OCI-LY7 (cell line): ENCODE measurements around the gene ASCC2. TPM values are rescaled to one million over a fixed set of nuclear protein-coding genes. Genes with fewer than 3 reads are reported as not detected.
A peak's percentile ranks its signal among the peaks of the same experiment; 100 is the strongest.

Experiments
- BruUV-seq: library from RNA; stranded (reverse); fragments of 400-500 nt; replicated peaks from 2 replicates; lab custom pipeline; 2021; lab: Mats Ljungman, UMichigan
- CTCF ChIA-PET: fragments of 300-600 bp; sonication (Branson Sonifier 250); formaldehyde crosslinking; loops from one replicate; lab custom pipeline; 2022; ENCODE audit warnings: antibody characterized with exemption; ENCODE audit not compliant: unreplicated experiment; lab: Charles Lee
- POLR2A ChIA-PET: fragments of 300-600 bp; sonication (Branson Sonifier 250); formaldehyde crosslinking; loops from one replicate; lab custom pipeline; 2022; ENCODE audit warnings: antibody characterized with exemption; lab: Charles Lee
- DNase-seq: peaks from one replicate; pipeline ENCODE4 v3.0.0-alpha.2; 2015; ENCODE audit warnings: low spot score
- H2AFZ ChIP-seq: fragments of 200-600 bp; sonication (generic), shearing (Covaris generic); 2 replicates; pipeline ENCODE4 v1.6.1; 2014; ENCODE audit warnings: mild to moderate bottlenecking, antibody characterized with exemption, low read length, moderate library complexity
- H3K27ac ChIP-seq: fragments of 200-600 bp; sonication (generic); 2 replicates; pipeline ENCODE4 v1.5.1; 2014; ENCODE audit warnings: mixed run types, low read depth, mild to moderate bottlenecking, moderate library complexity, low read length, inconsistent platforms; ENCODE audit not compliant: poor library complexity, severe bottlenecking
- H3K36me3 ChIP-seq: fragments of 200-600 bp; sonication (generic); 2 replicates; pipeline ENCODE4 v1.6.1; 2014; ENCODE audit warnings: mild to moderate bottlenecking, antibody characterized with exemption, low read length, moderate library complexity, mixed read lengths; ENCODE audit not compliant: insufficient read depth
- H3K4me1 ChIP-seq: fragments of 200-600 bp; sonication (generic); 2 replicates; pipeline ENCODE4 v1.5.1; 2014; ENCODE audit warnings: mild to moderate bottlenecking, low read length; ENCODE audit not compliant: insufficient read depth, poor library complexity, severe bottlenecking
- H3K4me2 ChIP-seq: fragments of 200-600 bp; sonication (generic); 2 replicates; pipeline ENCODE4 v1.6.1; 2014; ENCODE audit warnings: mild to moderate bottlenecking, low read length
- H3K4me3 ChIP-seq: fragments of 200-600 bp; sonication (generic); 2 replicates; pipeline ENCODE4 v1.5.1; 2014; ENCODE audit warnings: mild to moderate bottlenecking, low read depth, low read length; ENCODE audit not compliant: poor library complexity, severe bottlenecking
- H3K79me2 ChIP-seq: fragments of 200-600 bp; sonication (generic); 2 replicates; pipeline ENCODE4 v1.6.1; 2016; ENCODE audit warnings: low read depth, mild to moderate bottlenecking, low read length, moderate library complexity, mixed read lengths; ENCODE audit not compliant: insufficient read depth
- H3K9me2 ChIP-seq: fragments of 200-600 bp; sonication (generic); 2 replicates; pipeline ENCODE4 v1.6.1; 2016; ENCODE audit warnings: mild to moderate bottlenecking, low read length, mixed read lengths; ENCODE audit not compliant: insufficient read depth
- H3K9me3 ChIP-seq: fragments of 200-600 bp; sonication (generic); 2 replicates; pipeline ENCODE4 v1.6.1; 2014; ENCODE audit warnings: mild to moderate bottlenecking, mixed run types, low read length, mixed read lengths
- H4K20me1 ChIP-seq: fragments of 200-600 bp; sonication (generic); 2 replicates; pipeline ENCODE4 v1.6.1; 2014; ENCODE audit warnings: mild to moderate bottlenecking, antibody characterized with exemption, low read length, moderate library complexity, mixed read lengths; ENCODE audit not compliant: insufficient read depth
- EZH2phosphoT487 ChIP-seq: fragments of 200-600 bp; sonication (generic); IDR thresholded peaks from 2 replicates; pipeline ENCODE4 v1.6.1; 2018; ENCODE audit warnings: low read depth, borderline replicate concordance, mild to moderate bottlenecking, mixed run types, antibody characterized with exemption, low read length, moderate library complexity, mixed read lengths
- intact Hi-C: fragments of 100-400 bp; cut with micrococcal nuclease; formaldehyde crosslinking; loops from one replicate; pipeline ENCODE4 v1.10.0; 2022; ENCODE audit not compliant: unreplicated experiment
- total RNA-seq, 2 experiments: library from RNA; depleted of rRNA in 1 of 2; stranded (reverse); fragments of >200 nt in 1 of 2; shearing (Covaris generic) in 1 of 2; gene quantifications; 2 replicates each; pipeline ENCODE4 v1.2.3, GENCODE V29; 2014 to 2022
- TF ChIP-seq, protein P1 (sequence below): fragments of 200-600 bp; sonication (generic); conservative IDR thresholded peaks from 2 replicates; pipeline ENCODE4 v1.5.1; 2014; ENCODE audit warnings: mild to moderate bottlenecking, antibody characterized with exemption, low read length, moderate library complexity, mixed read lengths

Gene ASCC2
- total RNA-seq, 2 experiments from 2014 or later = 40.2 to 68.8 TPM

DNA sequence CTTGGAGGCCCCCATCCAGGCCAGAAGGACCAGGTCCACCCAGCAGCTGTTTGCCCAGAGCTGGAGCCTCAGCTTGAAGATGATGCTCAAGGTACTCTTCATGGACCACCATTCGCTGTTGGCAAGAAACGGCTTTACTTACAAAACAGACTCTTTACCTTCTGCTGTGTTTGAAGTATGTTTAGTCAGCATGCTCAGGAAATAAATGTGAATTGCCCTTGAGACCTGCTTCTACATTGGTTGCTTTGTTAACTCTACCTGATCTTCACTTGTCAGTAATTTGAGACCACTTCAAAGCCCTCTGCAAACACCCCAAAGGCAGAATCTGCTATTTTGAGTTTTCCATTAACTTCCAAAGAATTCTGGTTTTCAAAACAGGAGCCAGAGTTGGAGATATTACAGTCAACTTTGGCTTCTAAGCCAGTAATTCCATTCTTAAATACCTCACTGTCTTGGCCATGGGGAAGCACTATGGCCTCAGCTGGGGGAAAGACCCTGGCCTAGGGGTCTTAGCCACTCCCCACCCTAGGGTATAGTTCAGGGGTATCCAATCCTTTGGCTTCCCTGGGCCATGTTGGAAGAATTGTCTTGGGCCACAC is 68.3 kb downstream of the ASCC2 start:
- ChIA-PET POLR2A (no interaction called here), CTCF (no interaction called here)
- Histone ChIP-seq H3K9me2 (no peaks in the 10 kb centered on the region), H2AFZ (no peak overlapping the region), H3K4me2 (no peak overlapping the region), H4K20me1 (no peaks in the 10 kb centered on the region), H3K79me2 (peaks cover 23% of the 10 kb centered on the region), H3K4me3 (no peak overlapping the region), H3K4me1 (peaks cover 17% of the 10 kb centered on the region), H3K27ac (no peak overlapping the region), H3K9me3 (no peaks in the 10 kb centered on the region), H3K36me3 (peaks cover 30% of the 10 kb centered on the region)
- TF ChIP-seq, protein P1, sequence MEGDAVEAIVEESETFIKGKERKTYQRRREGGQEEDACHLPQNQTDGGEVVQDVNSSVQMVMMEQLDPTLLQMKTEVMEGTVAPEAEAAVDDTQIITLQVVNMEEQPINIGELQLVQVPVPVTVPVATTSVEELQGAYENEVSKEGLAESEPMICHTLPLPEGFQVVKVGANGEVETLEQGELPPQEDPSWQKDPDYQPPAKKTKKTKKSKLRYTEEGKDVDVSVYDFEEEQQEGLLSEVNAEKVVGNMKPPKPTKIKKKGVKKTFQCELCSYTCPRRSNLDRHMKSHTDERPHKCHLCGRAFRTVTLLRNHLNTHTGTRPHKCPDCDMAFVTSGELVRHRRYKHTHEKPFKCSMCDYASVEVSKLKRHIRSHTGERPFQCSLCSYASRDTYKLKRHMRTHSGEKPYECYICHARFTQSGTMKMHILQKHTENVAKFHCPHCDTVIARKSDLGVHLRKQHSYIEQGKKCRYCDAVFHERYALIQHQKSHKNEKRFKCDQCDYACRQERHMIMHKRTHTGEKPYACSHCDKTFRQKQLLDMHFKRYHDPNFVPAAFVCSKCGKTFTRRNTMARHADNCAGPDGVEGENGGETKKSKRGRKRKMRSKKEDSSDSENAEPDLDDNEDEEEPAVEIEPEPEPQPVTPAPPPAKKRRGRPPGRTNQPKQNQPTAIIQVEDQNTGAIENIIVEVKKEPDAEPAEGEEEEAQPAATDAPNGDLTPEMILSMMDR = no peak
- no peak for TF ChIP-seq EZH2phosphoT487
- intact Hi-C loops = loop anchor here (5.0 to 10.0 kb wide), 4 partner anchors 67 to 885 kb away; partner anchors contain the start of genes ASCC2, MTMR3 and ZNRF3
- BruUV-seq = no TSS peak
- DNase-seq = no peak

DNA sequence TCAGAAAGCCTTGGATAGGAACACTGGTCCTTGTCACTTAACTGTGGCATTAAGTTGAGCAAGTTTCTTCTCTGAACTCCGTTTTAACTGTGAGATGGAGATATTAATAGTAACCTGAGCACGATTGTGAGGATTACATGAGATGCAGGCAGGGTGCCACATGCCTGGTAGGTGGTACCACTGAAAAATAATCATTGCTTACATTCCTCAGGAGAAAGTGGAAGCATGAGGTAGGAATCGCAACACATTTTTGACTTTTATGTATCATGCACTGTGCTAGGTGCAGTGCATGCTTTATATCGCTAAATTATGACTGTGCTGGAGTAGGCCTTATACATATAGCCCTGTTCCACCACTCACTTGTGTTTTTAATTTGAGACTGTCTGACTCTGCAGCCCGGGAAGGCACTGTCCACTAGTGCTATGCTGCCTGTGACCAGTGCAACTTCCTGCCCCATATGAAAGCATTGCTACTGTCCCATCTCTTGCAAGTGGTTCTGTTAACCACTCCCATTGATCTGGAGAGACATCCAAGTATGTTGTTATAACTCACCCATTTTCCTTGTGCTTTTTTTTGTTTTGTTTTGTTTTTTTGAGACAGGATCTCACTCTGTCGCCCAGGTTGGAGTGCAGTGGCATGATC is 69.9 kb downstream of the ASCC2 start:
- ChIA-PET CTCF (no interaction called here), POLR2A (interaction anchor here (0.6 kb wide), 1 partner anchor 375 kb away, joined by 3 read pairs; no protein-coding TSS in a partner anchor)
- Histone ChIP-seq H3K9me3 (no peaks in the 10 kb centered on the region), H3K4me3 (peak overlapping the region; percentile 89), H3K36me3 (peaks cover 30% of the 10 kb centered on the region), H3K9me2 (no peaks in the 10 kb centered on the region), H3K4me2 (peak overlapping the region; percentile 93), H4K20me1 (no peaks in the 10 kb centered on the region), H2AFZ (peak overlapping the region; percentile 81; the same call in 1 of the 2 replicates), H3K27ac (peak overlapping the region; percentile 52), H3K4me1 (peaks cover 22% of the 10 kb centered on the region), H3K79me2 (peaks cover 23% of the 10 kb centered on the region)
- no peak for DNase-seq
- intact Hi-C loops = loop anchor here (5.0 to 10.0 kb wide), 4 partner anchors 69 to 883 kb away; partner anchors contain the start of genes ASCC2, MTMR3 and ZNRF3
- no TSS peak for BruUV-seq
- TF ChIP-seq EZH2phosphoT487 = no peak
- TF ChIP-seq, protein P1 = no peak
